GM18520 (cell line): ENCODE results near the gene SMAGP.
"Not testable (repeated sequence)": the region's sequence is repeated elsewhere in the genome, so short reads cannot be mapped to it uniquely, and the experiment has no call there.

Source experiments
- ATAC-seq: cut with Tn5 transposase; IDR thresholded peaks from one replicate; pipeline ENCODE4 v1.9.1; 2021; ENCODE audit not compliant: unreplicated experiment

SMAGP gene

DNA sequence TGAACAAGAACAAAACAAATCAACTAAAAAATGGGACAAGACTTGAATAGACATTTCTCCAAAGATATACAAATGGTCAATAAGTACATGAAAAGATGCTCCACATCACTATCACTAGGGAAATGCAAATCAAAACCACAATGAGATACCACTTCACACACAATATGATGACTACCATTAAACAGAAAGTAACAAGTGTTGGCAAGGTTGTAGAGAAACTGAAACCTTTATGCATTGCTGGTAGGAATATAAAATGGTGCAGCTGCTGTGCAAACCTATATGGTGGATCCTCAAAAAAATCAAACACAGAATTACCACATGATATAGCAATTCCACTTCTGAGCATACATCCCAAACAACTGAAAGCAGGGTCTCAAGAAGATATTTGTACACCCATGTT is 5.2 kb downstream of the SMAGP start:
- peak; percentile 82 for ATAC-seq

DNA sequence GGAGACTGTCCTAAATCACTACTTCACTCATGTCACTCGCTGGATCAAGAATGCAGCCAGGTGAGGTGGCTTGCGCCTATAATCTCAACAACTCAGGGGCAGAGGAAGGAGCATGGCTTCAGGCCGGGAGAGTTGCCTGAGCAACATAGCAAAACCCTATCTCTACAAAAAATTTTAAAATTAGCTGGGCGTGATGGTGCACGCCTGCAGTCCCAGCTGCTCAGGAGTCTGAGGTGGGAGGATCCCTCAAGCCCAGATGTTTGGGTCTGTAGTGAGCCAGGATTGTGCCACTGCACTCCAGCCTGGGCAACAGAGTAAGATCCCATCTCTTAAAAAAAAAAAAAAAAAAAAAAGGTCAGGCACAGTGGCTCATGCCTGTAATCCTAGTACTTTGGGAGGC is 5.9 kb downstream of the SMAGP start:
- ATAC-seq, result no peak

- ATAC-seq, result no peak
Measured at GRCh38 chr12:51263341-51263740, 6.9 kb downstream of the SMAGP start.

DNA sequence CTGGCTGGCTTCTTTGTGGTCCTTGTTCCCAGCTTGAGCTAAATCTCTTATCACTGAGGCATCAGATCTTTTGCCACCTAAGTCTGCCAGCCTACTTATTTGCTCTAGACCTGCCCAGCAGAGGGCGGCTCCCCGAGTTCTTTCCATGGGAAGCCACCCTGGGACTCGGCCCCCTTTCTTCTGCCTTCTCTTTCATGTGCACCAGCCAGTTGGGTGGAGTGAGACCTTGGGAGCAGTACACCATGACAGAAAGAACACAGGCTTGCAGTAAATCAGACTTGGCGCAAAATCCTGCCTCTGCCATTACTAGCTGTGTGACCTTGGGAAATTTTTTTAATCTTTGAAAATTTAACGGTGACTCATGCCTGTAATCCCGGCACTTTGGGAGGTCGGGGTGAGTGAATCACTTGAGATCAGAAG is 7.4 kb downstream of the SMAGP start:
- no peak for ATAC-seq

- not testable (repeated sequence) for ATAC-seq
Measured at GRCh38 chr12:51259600-51259999, 10.6 kb downstream of the SMAGP start.

- ATAC-seq, result no peak
Measured at GRCh38 chr12:51254536-51254935, 15.7 kb downstream of the SMAGP start.

- ATAC-seq, result no peak
Measured at GRCh38 chr12:51253276-51253675, 16.9 kb downstream of the SMAGP start.

GRCh38 chr12:51247523-51248206 is 22.6 kb downstream of the SMAGP start:
- ATAC-seq, result no peak

- ATAC-seq, result no peak
Measured at GRCh38 chr12:51246254-51246853, 23.9 kb downstream of the SMAGP start.

DNA sequence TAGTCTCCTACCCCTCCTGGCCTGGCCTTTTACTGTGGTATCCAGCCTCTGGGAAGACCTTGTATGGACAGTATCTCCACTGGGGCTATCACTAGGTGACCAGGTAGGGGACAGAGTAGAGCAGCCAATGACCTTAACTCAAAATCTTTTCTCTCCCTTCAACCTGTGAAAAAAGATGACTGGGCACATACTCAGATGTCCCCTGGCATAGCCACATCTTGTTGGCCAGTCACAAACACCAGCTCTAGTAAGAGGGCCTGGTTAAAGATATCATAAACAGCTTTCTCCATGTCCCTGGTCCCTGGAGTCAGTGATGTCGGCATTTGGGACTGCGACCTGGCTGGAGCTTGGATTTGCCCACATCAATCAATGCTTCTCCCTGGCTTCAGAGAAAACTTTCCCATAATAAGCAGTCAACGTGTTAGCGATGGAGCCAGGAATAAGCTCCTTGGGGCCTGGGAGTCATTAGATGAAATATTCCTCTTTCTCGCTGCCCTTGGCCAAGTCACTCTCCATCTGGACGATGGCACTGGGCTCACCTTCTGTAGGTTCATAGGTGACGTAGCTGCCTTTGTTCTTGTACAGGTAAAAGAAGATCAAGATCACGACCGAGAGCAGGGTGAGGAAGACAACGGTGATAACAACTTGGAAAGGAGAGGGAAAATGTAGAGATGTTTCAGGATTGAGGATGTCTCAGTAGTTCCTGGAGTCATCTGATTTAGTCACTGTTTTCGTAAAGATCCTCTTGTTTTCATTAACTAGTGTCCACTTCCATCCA is 24.6 kb downstream of the SMAGP start:
- no peak for ATAC-seq

GRCh38 chr12:51244269-51244668 is 25.9 kb downstream of the SMAGP start:
- ATAC-seq, result no peak

DNA sequence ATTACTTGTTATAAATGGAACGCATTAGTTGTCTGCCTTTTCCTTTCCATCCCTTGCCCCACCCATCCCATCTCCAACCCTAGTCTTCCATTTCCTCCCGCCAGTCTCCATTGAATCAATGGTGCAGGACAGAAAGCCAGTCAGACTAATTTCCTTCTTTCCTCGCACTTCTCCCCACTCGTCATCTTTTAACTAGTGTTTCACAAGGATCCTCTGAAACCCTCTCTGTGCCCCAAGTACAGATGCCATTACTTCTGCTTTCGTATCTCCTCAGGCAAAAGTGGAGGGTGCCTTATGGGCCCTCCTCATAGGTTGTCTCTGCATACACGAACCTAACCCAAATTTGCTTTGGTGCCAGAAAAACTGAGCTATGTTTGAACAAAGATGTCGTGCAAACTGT is 27.3 kb downstream of the SMAGP start:
- ATAC-seq, result no peak

- no peak for ATAC-seq
Measured at GRCh38 chr12:51242120-51242519, 28.1 kb downstream of the SMAGP start.

DNA sequence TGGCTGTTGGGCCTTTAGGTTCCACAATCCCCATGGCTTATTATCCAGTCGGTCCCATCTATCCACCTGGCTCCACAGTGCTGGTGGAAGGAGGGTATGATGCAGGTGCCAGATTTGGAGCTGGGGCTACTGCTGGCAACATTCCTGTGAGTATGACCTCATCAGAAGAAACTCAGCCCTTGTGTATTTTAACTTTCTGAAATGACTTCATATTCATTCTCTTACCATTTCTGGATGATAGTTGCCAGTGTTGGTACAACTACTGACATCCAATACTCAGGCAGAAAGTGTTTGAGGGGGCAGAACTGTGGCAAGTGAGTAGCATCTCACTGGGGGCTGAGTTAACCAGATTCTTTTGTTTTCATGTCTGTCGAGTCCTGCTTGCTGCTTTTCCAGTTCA is 29.2 kb downstream of the SMAGP start:
- ATAC-seq, result no peak

GRCh38 chr12:51238510-51239334 is 31.5 kb downstream of the SMAGP start, which contains the start of gene DAZAP2:
TSS of gene DAZAP2 (plus strand) at chr12:51238826. CDS start at chr12:51238908, 82 bp downstream.
- peak; percentile 86 for ATAC-seq

- no peak for ATAC-seq
Measured at GRCh38 chr12:51238037-51238509, 32.1 kb downstream of the SMAGP start.

DNA sequence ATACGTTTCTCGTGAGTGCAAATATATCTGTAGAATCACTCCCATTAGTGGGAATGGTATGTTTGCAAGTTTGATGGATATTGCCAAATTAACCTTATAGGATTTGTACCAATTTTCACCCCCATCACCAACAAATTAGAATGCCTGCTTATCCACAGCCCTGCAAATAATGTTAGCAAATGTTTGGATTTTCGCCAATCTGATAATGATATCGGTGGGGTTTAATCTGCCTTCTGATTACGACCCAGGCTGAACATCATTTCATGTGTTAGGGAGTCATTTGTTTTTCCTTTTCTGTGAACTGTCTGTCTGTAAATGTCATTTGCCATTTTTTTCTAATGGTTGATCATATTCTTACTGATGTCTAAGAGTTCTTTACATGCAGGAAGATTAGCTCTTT is 35.7 kb downstream of the SMAGP start:
- no peak for ATAC-seq

DNA sequence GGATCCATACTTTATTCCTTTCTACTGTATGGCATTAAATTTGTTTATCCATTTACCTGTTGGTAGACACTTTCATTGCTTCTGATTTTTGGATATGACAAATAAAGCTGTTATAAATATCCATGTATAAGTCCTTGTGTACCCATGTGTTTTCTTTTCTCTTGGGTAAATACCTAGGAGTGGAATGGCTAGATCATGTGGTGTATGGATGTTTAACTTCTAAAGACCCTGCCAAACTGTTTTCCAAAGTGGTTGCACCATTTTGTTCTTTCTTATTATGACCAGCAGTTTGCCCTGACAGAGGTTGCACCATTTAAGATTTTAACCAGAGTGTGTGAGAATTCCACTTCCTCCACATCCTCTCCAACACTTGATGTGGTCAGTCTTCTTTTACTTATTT is 37.6 kb downstream of the SMAGP start:
- ATAC-seq, result no peak

GRCh38 chr12:51229116-51229809 is 41.0 kb downstream of the SMAGP start:
- no peak for ATAC-seq

DNA sequence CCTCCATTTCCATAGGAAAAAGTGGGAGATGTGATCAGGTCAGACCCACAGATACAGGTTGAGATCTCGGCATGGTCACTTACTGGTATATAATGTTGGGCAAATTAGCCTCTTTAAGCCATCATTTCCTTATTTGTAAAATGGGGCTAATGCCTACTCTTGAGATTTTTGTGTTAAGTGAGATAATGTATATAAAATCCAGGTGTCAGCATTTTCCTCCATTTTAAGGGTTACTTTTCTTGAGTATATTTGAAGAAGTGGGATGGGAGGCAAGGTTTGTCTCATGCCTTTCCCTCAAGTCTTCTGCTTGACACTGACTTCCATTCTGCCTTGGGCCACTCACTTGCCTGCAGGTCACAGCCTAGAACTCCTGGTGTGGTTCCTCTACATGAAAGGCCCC is 42.3 kb downstream of the SMAGP start:
- no peak for ATAC-seq
